GM18520 (cell line): ENCODE measurements around the gene DMRTC2.

Source experiments
- ATAC-seq: cut with Tn5 transposase; IDR thresholded peaks from one replicate; pipeline ENCODE4 v1.9.1; 2021; ENCODE audit not compliant: unreplicated experiment

The DMRTC2 gene

GRCh38 chr19:41845001-41845050, at the start of gene DMRTC2:
TSS of gene DMRTC2 (plus strand) at chr19:41845042. CDS start at chr19:41847429, 2,387 bp downstream.
- no peak for ATAC-seq

GRCh38 chr19:41796362-41796761, 48.5 kb upstream of the DMRTC2 start, which contains the start of gene CEACAM3:
TSS of gene CEACAM3 (plus strand) at chr19:41796587. CDS start at chr19:41796678, 91 bp downstream.
- ATAC-seq: no peak

- no peak for ATAC-seq
Observed at GRCh38 chr19:41796901-41797300, 47.9 kb upstream of the DMRTC2 start.

GRCh38 chr19:41799444-41800000, 45.3 kb upstream of the DMRTC2 start:
- no peak for ATAC-seq

- ATAC-seq: no peak
Observed at GRCh38 chr19:41801031-41801430, 43.8 kb upstream of the DMRTC2 start.

- no peak for ATAC-seq
Observed at GRCh38 chr19:41801792-41802211, 43.0 kb upstream of the DMRTC2 start.

- ATAC-seq: no peak
Observed at GRCh38 chr19:41802770-41803169, 42.1 kb upstream of the DMRTC2 start.

GRCh38 chr19:41804336-41804735, 40.5 kb upstream of the DMRTC2 start:
- ATAC-seq: no peak

- ATAC-seq: no peak
Observed at GRCh38 chr19:41807176-41807575, 37.7 kb upstream of the DMRTC2 start.

GRCh38 chr19:41808663-41809566, 35.9 kb upstream of the DMRTC2 start:
- ATAC-seq: no peak

- no peak for ATAC-seq
Observed at GRCh38 chr19:41810301-41810700, 34.5 kb upstream of the DMRTC2 start.

- no peak for ATAC-seq
Observed at GRCh38 chr19:41811036-41811435, 33.8 kb upstream of the DMRTC2 start.

GRCh38 chr19:41811981-41812380, 32.9 kb upstream of the DMRTC2 start:
- ATAC-seq: no peak

GRCh38 chr19:41813911-41814310, 30.9 kb upstream of the DMRTC2 start:
- no peak for ATAC-seq

- no peak for ATAC-seq
Observed at GRCh38 chr19:41815301-41815700, 29.5 kb upstream of the DMRTC2 start.

GRCh38 chr19:41816761-41817160, 28.1 kb upstream of the DMRTC2 start:
- ATAC-seq: no peak

GRCh38 chr19:41821003-41821735, 23.7 kb upstream of the DMRTC2 start:
- ATAC-seq: no peak

- ATAC-seq: no peak
Observed at GRCh38 chr19:41837981-41838708, 6.7 kb upstream of the DMRTC2 start.

- ATAC-seq: no peak
Observed at GRCh38 chr19:41839211-41839610, 5.6 kb upstream of the DMRTC2 start.

- no peak for ATAC-seq
Observed at GRCh38 chr19:41843371-41843770, 1.5 kb upstream of the DMRTC2 start.

- ATAC-seq: no peak
Observed at GRCh38 chr19:41844601-41845000, 241 bp upstream of the DMRTC2 start, which contains the start of gene LYPD4. TSS of gene LYPD4 (minus strand) at chr19:41844683. CDS start at chr19:41839285, 5,398 bp downstream.
